GM19395 (cell line): Measurements from ENCODE around the gene ABCA6.

Source experiments
- ATAC-seq: cut with Tn5 transposase; IDR thresholded peaks from one replicate; pipeline ENCODE4 v1.9.1; 2021; ENCODE audit warnings: mild to moderate bottlenecking, moderate library complexity; ENCODE audit not compliant: unreplicated experiment

ABCA6 gene

GRCh38 chr17:69050999-69051775 lies 90.5 kb downstream of the ABCA6 start:
- ATAC-seq, result no peak

- ATAC-seq, result no peak
Measured at GRCh38 chr17:69048634-69049033, 93.1 kb downstream of the ABCA6 start.

- ATAC-seq, result no peak
Measured at GRCh38 chr17:69047368-69048263, 94.1 kb downstream of the ABCA6 start.

GRCh38 chr17:69046121-69046807 lies 95.4 kb downstream of the ABCA6 start:
- ATAC-seq, result no peak

- ATAC-seq, result no peak
Measured at GRCh38 chr17:69045646-69046045, 96.0 kb downstream of the ABCA6 start.

- no peak for ATAC-seq
Measured at GRCh38 chr17:69044371-69044770, 97.3 kb downstream of the ABCA6 start.

GRCh38 chr17:69043098-69043734 lies 98.5 kb downstream of the ABCA6 start:
- ATAC-seq, result no peak

- no peak for ATAC-seq
Measured at GRCh38 chr17:69042308-69042707, 99.4 kb downstream of the ABCA6 start.

- no peak for ATAC-seq
Measured at GRCh38 chr17:69031839-69032238, 109.9 kb downstream of the ABCA6 start.

- ATAC-seq, result no peak
Measured at GRCh38 chr17:69030169-69030568, 111.5 kb downstream of the ABCA6 start.
